WI38 (cell line): ENCODE results near the gene KHDC4.

ENCODE experiments used
- H3K4me3 ChIP-seq: 2 replicates; pipeline ENCODE4 v1.5.1; 2011; ENCODE audit warnings: low read depth, mild to moderate bottlenecking, control low read depth, low read length
- CTCF ChIP-seq: IDR thresholded peaks from 2 replicates; pipeline ENCODE4 v1.5.1; 2012; ENCODE audit warnings: low read depth, mild to moderate bottlenecking, control low read depth, low read length

KHDC4 gene

GRCh38 chr1:155873860-155874259 lies 60.4 kb downstream of the KHDC4 start:
- no peak overlapping the region for H3K4me3 ChIP-seq
- TF ChIP-seq CTCF = no peak

- H3K4me3 ChIP-seq = no peak overlapping the region
- no peak for TF ChIP-seq CTCF
Measured at GRCh38 chr1:155872527-155872926, 61.7 kb downstream of the KHDC4 start.

- no peak overlapping the region for H3K4me3 ChIP-seq
Measured at GRCh38 chr1:155871390-155871789, 62.8 kb downstream of the KHDC4 start.

GRCh38 chr1:155867766-155868165 lies 66.4 kb downstream of the KHDC4 start:
- H3K4me3 ChIP-seq = no peak overlapping the region
- TF ChIP-seq CTCF = no peak

More at GRCh38 chr1:155871390-155871789, 62.8 kb downstream of the KHDC4 start:
- TF ChIP-seq CTCF = no peak

GRCh38 chr1:155864393-155864792 lies 69.8 kb downstream of the KHDC4 start:
- no peak for TF ChIP-seq CTCF
- no peak overlapping the region for H3K4me3 ChIP-seq
